Hypothalamus (tissue), 51 donors: ENCODE measurements around the gene HBA2.
"Not testable (repeated sequence)": the region's sequence is repeated elsewhere in the genome, so short reads cannot be mapped to it uniquely, and the experiment has no call there.

Source experiments
- DNase-seq, 51 donors: peaks; one replicate each; lab custom pipeline; 2025; lab: John Stamatoyannopoulos, UW

Gene HBA2

DNA sequence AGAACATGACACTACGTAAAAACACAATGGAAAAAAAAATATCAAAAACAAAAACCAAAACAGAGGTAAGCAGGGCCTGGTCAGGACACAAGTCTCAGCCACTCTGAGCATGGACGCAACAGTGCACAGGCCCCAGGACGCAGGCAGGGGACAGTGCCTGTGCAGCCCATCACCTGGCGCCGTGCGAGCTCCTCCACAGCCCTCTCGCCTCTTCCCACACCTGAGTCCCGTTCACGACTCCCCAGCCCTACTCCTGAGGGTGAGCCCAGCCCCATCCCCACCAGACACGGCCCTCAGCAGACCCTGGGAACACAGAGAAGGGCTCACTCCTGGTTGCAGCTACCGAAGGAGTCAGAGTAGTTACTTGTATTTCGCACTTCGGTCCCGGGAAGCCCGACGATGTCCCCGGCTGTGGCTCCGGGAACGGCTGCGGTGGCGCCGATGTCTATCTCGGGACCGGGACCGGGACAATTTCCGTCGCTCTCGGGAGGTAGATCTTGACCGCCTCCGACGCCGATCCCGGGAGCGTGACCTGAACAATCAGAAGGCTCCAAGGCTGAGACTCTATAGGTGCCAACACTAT lies 17.0 kb downstream of the HBA2 start:
- DNase-seq = no peak

GRCh38 chr16:191831-192230 lies 19.2 kb downstream of the HBA2 start:
- no peak for DNase-seq

GRCh38 chr16:192686-193085 lies 20.0 kb downstream of the HBA2 start:
- no peak for DNase-seq

DNA sequence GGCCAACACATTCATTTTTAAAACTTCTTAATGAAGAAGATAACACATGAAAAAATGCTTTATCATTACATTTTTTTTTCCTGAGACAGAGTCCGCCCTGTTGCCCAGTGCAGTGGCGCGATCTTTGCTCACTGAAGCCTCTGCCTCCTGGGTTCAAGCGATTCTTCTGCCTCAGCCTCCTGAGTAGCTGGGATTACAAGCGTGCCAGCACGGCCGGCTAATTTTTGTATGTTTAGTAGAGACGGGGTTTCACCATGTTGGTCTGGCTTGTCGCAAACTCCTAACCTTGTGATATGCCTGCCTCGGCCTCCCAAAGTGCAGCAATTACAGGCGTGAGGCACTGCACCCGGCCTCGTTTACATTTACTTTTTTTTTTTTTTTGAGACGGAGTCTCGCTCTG lies 20.8 kb downstream of the HBA2 start:
- DNase-seq = no peak

DNA sequence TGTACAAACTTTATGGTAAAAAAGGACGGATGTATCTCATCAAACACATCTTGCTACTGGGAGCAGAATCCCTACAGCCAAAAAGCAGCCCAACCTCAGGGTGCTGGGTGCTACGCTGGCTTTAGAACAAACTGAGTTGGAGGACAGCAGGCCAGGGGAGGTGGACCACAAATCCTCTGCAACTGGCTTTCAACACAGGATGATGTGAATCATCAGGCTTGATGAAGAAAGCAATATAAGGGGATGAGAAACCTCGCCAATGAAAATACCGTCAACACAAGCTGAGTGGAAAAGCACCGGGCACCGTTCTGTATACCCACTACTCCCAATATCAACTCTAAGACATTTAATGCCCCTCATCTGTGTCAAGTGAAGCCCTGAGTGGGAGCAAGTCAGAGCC lies 21.8 kb downstream of the HBA2 start:
- no peak for DNase-seq

DNA sequence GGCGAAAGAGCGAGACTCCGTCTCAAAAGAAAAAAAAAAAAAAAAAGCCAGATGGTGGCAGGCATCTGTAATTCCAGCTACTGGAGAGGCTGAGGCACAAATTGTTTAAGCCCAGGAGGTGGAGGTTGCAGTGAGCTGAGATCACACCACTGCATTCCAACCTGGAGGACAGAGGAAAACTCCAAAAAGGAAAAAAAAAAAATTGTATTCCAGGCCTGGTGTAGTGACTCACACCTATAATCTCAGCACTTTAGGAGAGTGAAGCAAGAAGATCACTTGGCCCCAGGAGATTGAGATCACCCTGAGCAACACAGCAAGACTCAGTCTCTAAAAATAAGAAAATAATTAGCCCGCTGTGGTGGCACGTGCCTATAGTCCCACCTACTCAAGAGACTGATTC lies 27.7 kb downstream of the HBA2 start:
- DNase-seq = no peak

GRCh38 chr16:203246-203645 lies 30.6 kb downstream of the HBA2 start:
- no peak for DNase-seq

DNA sequence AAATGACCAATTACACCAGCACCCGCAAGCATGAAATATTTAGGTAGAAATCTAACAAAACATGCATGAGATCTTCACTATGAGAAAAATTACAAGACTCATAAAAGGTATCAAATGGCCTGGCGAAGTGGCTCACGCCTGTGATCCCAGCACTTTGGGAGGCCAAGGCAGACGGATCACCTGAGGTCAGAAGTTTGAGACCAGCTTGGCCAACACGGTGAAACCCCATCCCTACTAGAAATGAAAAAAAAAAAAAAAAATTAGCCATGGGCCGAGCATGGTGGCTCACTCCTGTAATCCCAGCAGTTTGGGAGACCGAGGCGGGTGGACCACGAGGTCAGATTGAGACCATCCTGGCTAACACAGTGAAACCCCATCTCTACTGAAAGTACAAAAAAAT lies 31.4 kb downstream of the HBA2 start:
- not testable (repeated sequence) for DNase-seq

DNA sequence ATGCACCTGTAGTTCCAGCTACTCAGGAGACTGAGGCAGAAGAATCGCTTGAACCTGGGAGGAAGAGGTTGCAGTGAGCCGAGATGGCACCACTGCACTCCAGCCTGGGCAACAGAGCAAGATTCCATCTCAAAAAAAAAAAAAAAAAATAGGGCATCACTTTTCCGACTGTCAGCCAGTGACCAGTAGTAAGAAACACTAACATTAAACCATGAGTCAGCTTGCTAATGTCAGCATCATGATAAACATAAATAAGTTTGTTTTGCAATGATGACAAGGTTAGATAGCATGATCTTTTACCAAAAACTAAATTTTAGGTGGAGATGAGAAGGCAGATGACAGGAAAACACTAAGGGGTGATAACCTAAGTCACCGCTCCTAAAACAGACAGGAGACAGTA lies 36.7 kb downstream of the HBA2 start:
- DNase-seq = not testable (repeated sequence)

DNA sequence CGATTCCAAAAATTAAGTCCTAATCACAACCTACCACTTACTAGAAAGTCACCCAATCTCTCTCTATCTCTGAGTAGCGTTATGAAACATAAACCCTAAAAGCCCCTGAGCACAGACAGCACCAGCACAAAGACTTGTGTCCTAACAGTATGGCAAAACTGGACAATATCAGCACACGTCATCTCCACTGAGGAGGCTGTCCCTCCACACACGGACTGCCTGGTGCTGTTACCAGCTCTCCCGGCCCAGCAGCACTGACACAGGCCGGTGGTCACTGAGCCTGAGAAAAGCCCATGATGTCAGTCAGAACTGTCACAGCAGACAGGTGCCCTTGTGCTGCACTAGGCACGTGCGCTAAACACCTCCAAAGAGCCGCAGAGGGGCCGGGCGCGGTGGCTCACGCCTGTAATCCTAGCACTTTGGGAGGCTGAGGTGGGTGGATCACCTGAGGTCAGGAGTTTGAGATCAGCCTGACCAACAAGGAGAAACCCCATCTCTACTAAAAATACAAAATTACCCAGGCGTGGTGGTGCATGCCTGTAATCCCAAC lies 39.0 kb downstream of the HBA2 start:
- DNase-seq = not testable (repeated sequence)

- no peak for DNase-seq
Measured at GRCh38 chr16:212999-213398, 40.3 kb downstream of the HBA2 start.

GRCh38 chr16:220021-220420 lies 47.3 kb downstream of the HBA2 start:
- no peak for DNase-seq
